HG02798 (cell line): ENCODE data around the gene FYB1.
A peak's percentile ranks its signal among the peaks of the same experiment; 100 is the strongest.
"Not testable (repeated sequence)": the region's sequence is repeated elsewhere in the genome, so short reads cannot be mapped to it uniquely, and the experiment has no call there.

Experiments used
- ATAC-seq: cut with Tn5 transposase; IDR thresholded peaks from one replicate; pipeline ENCODE4 v1.9.1; 2021; ENCODE audit warnings: mild to moderate bottlenecking; ENCODE audit not compliant: unreplicated experiment, poor library complexity

Gene FYB1

GRCh38 chr5:39191216-39191615 is 28.1 kb downstream of the FYB1 start:
- ATAC-seq, result peak; percentile 68

GRCh38 chr5:39190311-39191102 is 28.9 kb downstream of the FYB1 start:
- ATAC-seq, result no peak

GRCh38 chr5:39189292-39189955 is 29.9 kb downstream of the FYB1 start:
- no peak for ATAC-seq

GRCh38 chr5:39187831-39188731 is 31.3 kb downstream of the FYB1 start:
- ATAC-seq, result no peak

- ATAC-seq, result no peak
Measured at GRCh38 chr5:39186722-39187539, 32.4 kb downstream of the FYB1 start.

GRCh38 chr5:39186289-39186688 is 33.1 kb downstream of the FYB1 start:
- no peak for ATAC-seq

- no peak for ATAC-seq
Measured at GRCh38 chr5:39185761-39186160, 33.6 kb downstream of the FYB1 start.

GRCh38 chr5:39179561-39179960 is 39.8 kb downstream of the FYB1 start:
- not testable (repeated sequence) for ATAC-seq

- no peak for ATAC-seq
Measured at GRCh38 chr5:39178861-39179260, 40.5 kb downstream of the FYB1 start.

- no peak for ATAC-seq
Measured at GRCh38 chr5:39178171-39178570, 41.2 kb downstream of the FYB1 start.

GRCh38 chr5:39177631-39177964 is 41.8 kb downstream of the FYB1 start:
- ATAC-seq, result no peak

- no peak for ATAC-seq
Measured at GRCh38 chr5:39176759-39177630, 42.4 kb downstream of the FYB1 start.

GRCh38 chr5:39175273-39175955 is 43.9 kb downstream of the FYB1 start:
- no peak for ATAC-seq

- no peak for ATAC-seq
Measured at GRCh38 chr5:39173069-39173468, 46.3 kb downstream of the FYB1 start.

GRCh38 chr5:39172593-39172992 is 46.8 kb downstream of the FYB1 start:
- no peak for ATAC-seq

- ATAC-seq, result no peak
Measured at GRCh38 chr5:39171647-39172046, 47.7 kb downstream of the FYB1 start.

GRCh38 chr5:39169081-39169480 is 50.3 kb downstream of the FYB1 start:
- no peak for ATAC-seq

- no peak for ATAC-seq
Measured at GRCh38 chr5:39167972-39168342, 51.4 kb downstream of the FYB1 start.
